ENCODE results near the gene MEIOB.

GRCh38 chr16:1818204-1818872, 53.6 kb downstream of the MEIOB start:
- no peak for TF ChIP-seq SIN3A (IDR thresholded peaks at IDR 0.05; ENCODE audit: borderline replicate concordance, insufficient read depth, low read length)
- TF ChIP-seq POLR2AphosphoS5 (IDR thresholded peaks at IDR 0.05; ENCODE audit: low read depth, low read length), result no peak
- no peak for TF ChIP-seq TAF1 (IDR thresholded peaks at IDR 0.05; ENCODE audit: borderline replicate concordance, insufficient read depth, low read length)
- TF ChIP-seq FOXP2 (optimal IDR thresholded peaks at IDR 0.05; ENCODE audit: borderline replicate concordance, extremely low read depth, extremely low read length, insufficient read depth), result no peak
